ENCODE results near the gene REV3L.
"Not testable (repeated sequence)": the region's sequence is repeated elsewhere in the genome, so short reads cannot be mapped to it uniquely, and the experiment has no call there.

Gene REV3L

DNA sequence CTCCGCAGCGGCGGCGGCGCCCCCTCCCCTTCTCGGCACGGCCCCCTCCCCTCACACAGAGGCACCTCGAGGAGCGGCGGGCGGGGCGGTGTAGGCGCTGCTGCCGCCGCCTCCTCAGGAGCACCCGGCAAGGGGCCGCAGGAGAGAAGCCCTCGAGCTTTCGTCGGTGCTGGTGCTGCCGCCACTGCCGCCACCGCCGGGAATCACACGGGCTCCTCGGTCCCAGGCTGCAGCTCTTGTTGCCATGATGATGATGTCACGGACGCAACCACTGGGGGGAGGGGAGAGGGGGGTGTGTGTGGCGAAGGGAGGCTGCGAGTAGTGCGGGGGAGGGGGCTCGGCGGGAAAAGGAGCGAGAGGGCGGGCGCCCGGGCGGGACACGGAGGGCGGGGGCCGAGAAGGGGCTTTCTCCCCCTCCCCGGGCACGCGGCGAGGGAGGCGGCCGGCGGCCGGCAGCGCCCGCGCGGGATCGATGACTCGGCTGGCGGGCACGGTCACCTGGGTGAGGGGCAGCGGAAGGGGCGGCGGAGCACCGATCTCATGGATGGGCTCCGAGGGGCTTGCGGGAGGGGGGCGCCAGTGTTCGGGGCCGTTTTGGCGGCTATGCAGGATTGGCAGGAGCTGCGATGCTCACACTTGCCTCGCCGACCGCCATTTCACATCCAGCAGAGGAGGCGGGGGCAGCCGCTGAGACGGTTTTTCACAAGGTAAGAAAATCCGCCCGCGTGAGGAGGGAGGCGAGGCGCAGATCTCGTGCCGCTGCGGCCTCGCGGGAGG, at the start of gene REV3L:
Gene REV3L (minus strand): TSS at position 260 of the 777 bp plus-strand sequence. CDS start 330 bp downstream, outside the sequence.
- peak; percentile 78 to 88 for DNase-seq

DNA sequence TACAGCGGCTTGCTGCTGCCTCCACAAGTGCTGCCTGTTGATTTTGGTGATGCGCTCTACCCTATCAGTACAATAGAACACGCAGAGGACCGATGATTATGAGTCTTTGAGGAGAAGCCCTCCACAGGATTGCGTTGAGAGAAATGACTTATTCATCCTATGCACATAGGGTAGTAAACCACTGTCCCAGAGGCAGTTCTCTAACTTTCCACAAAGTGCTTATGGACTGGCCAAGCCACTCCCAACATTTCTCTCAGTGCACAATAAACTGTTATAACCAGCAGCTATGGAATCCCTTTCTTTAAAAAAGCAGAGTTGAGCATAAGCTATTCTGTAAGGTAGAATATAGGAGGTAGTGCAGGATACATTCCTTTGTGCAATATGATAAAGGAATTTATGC, 48.2 kb upstream of the REV3L start:
- DNase-seq, result no peak

- no peak for DNase-seq
Observed at GRCh38 chr6:111530667-111531066, 47.6 kb upstream of the REV3L start.

GRCh38 chr6:111530218-111530617, 47.2 kb upstream of the REV3L start:
- DNase-seq, result no peak

DNA sequence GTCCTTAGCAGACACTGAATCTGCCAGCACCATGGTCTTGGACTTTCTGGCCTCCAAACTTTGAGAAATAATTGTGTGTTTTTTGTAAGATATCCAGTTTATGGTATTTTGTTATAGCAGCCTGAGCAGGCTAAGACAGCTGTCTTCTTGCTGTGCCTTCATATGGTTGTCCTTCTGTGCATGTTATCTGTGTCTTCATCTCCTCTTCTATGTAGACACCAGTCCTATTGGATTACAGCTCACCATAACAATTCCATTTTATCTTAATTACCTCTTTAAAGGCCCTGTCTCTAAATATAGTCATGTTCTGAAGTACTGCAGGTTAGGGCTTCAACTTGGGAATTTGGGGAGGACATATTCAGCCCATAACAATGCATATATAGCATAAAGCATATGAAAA, 44.3 kb upstream of the REV3L start:
- no peak for DNase-seq

- no peak for DNase-seq
Observed at GRCh38 chr6:111524735-111525134, 41.7 kb upstream of the REV3L start.

- no peak for DNase-seq
Observed at GRCh38 chr6:111524252-111524651, 41.2 kb upstream of the REV3L start.

DNA sequence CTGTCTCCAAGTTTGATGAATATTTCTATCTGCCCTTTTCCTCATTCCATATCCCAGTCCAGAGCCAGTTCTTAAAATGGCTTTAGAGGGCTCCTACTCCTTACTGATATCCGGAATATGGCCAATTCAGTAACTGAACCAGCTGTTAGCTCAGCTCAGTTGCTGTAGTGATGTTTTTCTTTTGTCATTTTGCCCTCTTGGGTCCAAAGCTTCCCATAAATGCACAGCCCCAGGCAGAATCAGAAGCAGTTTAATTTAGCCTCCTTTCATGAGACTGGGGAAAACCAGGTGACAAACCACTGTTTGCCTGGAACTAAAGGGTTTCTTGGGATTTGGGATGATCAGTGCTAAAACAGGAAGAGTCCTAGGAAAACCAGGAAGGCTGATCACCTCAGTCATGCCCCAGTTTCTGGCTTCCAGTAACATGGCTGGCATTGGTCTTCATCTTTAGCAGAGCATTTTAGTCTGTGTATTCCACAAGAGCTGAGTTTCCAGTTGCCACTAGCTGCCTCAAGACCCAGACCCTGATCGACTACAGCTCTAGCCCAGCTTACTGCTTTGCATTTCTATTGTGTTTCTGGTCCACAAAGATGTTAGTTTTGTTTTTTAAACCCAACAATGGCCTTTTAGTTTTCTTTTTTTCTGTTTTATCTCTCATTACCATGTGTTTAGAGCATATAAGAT, 40.6 kb upstream of the REV3L start:
- DNase-seq, result no peak

GRCh38 chr6:111522393-111523020, 39.5 kb upstream of the REV3L start:
- no peak for DNase-seq

DNA sequence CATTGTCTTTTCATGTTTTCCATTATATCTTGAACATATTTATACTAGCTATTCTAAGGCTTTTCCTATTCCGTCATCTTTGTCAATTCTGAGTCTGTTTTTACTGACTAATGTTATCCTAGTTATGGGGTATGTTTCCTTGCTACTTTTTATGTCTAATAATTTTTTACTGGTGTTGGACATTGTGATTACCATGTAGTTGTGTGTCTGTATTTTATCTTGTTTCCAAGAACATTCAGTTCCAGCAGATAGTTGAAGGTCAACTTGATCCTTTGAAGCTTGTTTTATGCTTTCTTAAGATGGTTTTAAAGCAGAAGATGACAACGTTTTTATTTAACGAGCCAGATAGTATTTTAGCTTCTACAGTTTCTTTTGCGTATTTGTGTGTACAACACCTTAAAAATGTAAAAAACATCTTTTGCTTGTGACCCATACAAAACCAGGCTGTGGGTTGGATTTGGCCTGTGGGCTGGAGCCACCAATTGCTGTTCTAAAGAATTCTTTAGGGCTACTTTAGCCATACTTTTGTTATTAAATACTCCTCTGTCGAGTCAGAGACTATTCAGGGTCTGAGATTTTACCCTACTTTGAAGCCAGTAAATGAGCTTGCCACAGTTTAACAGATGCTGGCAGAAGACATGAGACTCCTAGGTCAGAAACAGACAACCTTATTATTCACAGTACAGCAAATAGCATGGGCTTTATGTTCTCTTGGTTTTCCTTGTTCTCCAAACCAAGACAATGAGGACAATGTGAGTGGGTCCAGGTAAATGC, 38.7 kb upstream of the REV3L start:
- DNase-seq, result no peak

DNA sequence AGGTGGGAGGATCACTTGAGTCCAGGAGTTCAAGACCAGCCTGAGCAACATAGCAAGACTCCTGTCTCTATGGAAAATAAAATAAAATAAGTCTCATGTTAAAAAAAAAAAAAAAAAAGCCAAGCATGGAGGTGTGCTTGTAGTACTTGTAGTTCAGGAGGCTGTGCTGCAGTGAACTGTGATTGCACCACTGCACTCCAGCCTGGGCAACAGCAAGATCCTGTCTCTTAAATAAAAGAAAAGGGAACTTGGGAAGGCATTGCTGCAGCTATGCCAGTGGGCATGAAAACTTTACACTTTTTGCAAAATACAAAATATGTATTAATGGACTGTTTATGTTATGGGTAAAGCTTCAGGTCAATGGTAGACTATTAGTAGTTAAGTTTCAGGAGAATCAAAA, 37.5 kb upstream of the REV3L start:
- peak in 1 of 2 donors; percentile 11 for DNase-seq

DNA sequence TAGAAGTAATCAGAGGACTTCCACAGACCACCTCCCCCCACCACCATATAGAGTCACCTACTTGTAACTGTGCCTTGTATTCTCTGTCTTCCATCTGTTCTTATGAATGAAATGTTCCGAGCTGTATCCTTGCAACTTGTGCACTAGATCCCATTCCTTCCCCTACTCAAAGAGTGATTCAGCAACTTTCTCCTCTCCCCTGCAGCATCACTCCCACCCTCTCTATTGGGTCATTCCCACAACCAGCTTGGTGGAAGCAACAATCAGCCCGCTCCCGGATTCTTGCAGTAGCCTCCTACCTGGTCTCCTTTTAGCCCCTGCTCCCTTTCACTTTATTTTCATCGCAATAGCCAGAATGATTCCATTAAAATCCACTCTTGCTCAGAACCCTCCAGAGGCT, 34.9 kb upstream of the REV3L start:
- DNase-seq, result no peak

DNA sequence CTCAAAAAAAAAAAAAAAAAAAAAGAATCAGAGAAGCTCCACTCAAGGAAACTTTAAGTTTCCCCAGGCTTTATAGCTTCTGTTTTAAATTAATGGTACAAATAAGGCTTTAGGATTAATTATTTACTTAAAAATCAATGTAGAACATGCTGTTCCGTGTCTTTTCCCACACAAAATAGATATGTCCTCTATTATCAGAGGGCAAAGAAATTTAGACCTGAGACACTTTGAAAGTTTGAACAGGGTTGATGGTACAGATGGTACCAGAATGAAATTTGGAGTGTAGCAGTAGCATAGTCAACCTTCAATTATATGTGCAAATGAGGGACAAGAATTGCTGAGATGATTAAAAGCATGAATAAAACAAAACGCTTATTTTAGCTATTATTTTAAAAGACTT, 32.2 kb upstream of the REV3L start:
- DNase-seq, result no peak

DNA sequence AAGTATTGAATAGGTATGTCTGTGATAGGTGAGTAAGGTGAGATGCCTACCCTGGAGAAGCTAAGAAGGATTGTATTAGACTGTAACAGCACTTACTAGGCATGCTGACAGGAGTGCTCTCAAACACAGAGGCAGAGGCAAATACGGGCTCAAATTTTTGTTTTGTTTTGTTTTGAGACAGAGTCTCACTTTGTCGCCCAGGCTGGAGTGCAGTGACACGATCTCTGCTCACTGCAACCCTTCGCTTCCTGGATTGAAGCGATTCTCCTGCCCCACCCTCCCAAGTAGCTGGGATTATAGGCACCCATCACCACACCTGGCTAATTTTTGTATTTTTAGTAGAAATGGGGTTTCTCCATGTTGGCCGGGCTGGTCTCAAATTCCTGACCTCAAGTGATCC, 31.5 kb upstream of the REV3L start:
- not testable (repeated sequence) for DNase-seq

DNA sequence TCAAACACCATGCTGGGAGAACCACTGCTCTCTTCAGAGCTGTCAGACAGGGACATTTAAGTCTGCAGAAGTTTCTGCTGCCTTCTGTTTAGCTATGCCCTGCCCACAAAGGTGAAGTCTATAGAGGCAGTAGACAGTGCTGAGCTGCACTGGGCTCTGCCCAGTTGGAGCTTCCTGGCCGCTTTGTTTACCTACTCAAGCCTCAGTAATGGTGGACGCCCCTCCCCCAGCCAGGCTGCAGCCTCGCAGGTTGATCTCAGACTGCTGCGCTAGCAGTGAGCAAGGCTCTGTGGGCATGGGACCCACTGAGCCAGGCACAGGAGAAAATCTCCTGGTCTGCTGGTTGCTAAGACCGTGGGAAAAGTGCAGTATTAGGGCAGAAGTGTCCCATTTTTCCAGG, 24.2 kb upstream of the REV3L start:
- not testable (repeated sequence) for DNase-seq

DNA sequence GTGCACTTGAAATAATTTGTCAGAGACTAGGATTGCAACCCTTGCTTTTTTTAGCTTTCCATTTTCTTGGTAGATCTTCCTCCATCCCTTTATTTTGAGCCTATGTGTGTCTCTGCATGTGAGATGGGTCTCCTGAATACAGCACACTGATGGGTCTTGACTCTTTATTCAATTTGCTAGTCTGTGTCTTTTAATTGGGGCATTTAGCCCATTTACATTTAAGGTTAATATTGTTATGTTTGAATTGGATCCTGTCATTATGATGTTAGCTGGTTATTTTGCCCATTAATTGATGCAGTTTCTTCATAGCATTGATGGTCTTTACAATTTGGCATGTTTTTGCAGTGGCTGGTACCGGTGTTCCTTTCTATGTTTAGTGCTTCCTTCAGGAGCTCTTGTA, 22.5 kb upstream of the REV3L start:
- DNase-seq, result not testable (repeated sequence)

DNA sequence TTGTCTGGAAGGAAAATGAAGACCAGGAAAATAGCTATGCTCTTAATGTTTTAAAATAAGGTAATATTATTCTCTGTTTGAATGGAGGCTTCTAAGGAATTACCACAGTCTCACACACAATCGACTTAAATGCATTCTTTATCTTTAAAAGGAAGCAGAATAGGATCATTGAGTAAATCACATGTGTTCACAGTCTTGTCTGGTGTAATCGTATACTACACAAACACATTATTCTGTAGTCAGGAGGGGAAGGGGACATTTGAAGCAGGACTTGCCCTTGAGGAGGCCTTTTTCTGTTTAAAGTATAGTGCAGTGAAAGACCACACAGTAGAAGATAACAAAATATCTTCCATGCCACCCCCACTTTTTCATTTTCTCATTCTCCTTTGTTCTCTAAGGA, 20.6 kb upstream of the REV3L start:
- DNase-seq, result no peak

DNA sequence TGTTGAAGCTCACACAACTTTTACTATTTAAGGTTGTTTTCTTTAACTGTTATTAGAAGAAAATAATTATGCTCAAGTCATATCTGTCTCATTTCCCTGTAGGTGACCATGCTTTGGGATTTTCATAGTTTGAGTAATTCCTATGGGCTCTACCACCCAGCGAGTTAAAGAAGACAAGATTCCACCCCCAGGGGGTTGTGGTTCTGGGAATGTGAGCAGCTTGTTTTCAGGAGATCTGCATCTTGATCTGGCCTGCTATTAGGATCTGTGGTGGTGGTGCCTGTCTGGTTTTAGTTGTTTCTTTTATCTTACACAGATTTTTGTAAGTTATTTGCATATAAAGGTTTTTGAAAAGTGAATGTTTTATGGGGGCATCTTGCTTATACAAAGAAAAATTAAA, 20.2 kb upstream of the REV3L start:
- no peak for DNase-seq

DNA sequence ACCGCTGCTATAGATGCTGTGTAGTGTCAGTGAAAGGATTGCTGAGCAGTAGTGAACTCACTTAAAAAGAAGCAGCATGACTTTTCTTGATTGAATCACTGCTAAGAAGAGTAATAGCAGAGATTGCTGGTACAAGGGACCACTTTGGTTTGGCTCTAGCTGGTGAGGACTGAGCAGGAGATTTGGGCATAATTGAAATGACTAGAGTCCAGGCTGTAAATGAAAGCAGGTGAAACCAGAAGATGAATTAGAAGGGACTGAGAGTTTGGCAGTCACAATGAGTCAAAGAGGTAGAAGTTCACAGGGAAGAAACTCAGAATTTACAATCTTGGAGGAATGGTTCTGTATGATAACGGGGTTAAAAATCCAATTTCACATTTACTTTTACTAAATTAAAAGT, 19.1 kb upstream of the REV3L start:
- DNase-seq, result no peak

DNA sequence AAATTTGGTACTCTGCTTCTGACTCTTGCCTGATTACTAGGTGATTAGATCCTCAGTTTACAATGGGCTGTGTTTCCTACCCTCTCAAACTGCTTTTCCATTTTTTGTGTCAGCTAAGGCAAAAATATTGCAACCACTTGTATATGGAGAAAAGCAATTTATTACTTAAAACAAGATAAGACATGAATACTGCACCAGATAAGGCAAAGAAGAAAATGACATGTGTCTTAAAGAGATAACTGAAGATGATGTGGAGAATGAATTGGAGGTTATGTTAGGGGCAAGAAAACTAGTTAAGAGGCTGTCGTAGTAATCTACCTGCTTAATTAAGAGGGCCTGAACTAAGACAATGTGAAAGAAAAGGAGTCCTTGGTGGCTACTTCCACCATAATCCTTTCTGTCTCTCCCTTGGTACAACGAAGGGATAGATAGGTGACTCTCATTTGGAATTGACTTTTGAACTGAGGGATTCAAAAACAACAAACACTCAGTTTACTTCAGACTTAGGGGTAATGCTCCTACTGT, 16.3 kb upstream of the REV3L start:
- no peak for DNase-seq

DNA sequence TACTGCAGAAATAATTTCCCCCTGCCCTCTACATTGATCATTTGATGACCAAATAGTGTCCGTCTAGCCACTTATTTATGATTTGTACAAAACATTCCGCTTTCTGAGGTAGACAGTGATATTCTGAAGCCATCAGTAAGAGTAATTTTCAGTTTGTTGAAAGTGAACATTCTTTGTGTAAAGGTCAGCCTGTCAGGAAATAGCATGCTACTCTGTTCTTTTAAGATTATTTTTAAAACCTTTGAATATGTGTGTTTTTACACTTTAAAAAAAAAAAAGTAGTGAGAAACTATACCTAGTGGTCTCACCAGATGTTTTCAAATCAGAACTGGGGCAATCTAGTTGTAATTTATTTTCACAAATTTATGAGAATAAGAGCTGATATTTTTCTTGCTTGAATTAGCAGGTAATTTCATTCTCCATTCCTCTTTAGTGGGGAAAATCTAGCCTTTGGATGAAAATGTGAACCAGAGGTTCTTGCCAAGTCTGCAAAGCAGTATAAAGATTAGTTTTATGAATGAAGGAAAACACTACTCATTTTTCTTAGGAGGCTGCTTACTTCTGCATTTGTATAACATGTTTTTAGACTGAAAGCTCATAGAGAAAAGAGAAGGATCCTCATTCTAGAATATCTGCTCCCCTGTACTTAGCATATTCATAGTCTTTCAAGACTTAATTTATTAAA, 12.1 kb upstream of the REV3L start:
- no peak for DNase-seq

DNA sequence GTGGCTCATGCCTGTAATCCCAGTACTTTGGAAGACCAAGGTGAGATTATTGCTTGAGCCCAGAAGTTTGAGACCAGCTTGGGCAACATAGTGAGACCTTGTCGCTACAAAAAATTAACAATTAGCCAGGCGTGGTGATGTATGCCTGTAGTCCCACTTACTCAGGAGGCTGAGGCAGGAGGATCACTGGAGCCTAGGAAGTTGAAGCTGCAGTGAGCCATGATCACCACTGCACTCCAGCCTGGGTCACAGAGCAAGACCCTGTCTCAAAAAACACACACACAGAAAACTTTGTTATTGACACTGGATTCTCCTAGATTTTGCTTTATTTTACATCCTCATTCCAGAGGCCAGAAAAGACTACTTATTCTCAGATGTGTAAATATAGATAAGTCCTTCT, 9.5 kb upstream of the REV3L start:
- no peak for DNase-seq

Data from inflammatory macrophage treated with lipopolysaccharide for 1 hour (primary cell).